ENCODE results near the gene RIPOR3.

The RIPOR3 gene

DNA sequence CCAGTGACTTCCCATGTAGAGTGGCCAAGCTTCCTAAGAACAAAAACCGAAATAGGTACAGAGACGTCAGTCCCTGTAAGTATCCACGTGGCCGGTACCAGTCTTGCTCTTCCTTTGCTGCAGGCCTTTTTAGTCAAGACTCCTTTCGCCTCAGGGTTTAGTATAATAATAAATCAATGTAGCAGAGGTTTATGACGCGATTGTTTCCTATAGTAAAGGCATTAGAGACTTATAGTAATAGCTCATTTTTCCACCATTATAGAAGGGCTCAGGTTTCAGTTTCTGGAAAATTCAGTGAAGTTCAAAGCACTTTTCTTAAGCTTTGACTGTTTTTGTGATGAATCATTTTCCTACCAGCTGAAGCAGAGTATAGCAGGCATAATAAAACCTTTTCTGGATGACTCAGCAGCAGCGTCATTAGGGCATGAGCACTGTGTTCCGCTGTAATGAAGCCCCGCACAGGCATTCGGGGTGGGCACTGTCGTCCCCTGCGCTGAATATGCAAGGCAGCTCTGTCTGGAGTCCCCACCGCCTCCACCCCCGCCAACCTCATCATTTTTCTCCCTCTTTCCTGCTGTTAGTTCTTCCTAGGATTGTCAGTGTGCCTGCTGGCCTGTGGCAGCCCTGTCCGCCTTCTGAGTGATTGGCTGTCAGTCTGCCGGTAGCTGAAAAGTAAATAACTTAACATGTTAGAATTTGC is 129.8 kb downstream of the RIPOR3 start:
- Histone ChIP-seq H3K4me3 (ENCODE audit: low read depth, low read length) (no peak overlapping the region), H3K27ac (ENCODE audit: low read depth, low read length) (peak overlapping the region; percentile 77), H3K9me3 (ENCODE audit: control insufficient read depth, insufficient read depth, low read length) (no peaks in the 10 kb centered on the region), H3K9ac (ENCODE audit: low read depth, low read length) (no peak overlapping the region), H3K4me1 (ENCODE audit: control insufficient read depth, insufficient read depth, low read length) (0 out of 2 replicates have a peak, but pooled peaks cover 3% of the 10 kb centered on the region), H3K27me3 (ENCODE audit: control insufficient read depth, insufficient read depth, low read length) (no peaks in the 10 kb centered on the region), H3K36me3 (ENCODE audit: control insufficient read depth, insufficient read depth, low read length) (peaks cover 23% of the 10 kb centered on the region)

DNA sequence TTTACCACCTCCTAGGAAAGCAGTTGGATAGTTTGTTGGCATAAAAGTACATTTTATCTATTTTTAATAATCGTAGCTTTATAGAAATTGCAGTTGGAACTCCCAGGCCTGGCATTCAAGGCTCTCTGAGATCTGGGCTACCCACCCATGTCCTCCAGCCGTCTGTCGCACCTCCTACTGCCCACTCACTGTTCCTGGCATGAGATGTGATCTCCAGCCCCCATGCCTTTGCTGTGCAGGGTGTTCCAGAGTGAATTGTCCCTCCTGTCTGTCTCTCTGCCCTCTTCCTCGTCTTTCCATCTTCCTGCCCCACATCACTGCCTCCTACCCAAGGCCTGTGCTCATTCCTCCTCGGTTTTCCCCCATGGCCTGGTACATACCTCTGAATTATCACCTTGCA is 130.5 kb downstream of the RIPOR3 start:
- H3K4me1 ChIP-seq (ENCODE audit: control insufficient read depth, insufficient read depth, low read length), result 0 out of 2 replicates have a peak, but pooled peaks cover 3% of the 10 kb centered on the region
- H3K27ac ChIP-seq (ENCODE audit: low read depth, low read length), result peak overlapping the region; percentile 77
- H3K27me3 ChIP-seq (ENCODE audit: control insufficient read depth, insufficient read depth, low read length), result no peaks in the 10 kb centered on the region
- H3K36me3 ChIP-seq (ENCODE audit: control insufficient read depth, insufficient read depth, low read length), result peaks cover 23% of the 10 kb centered on the region
- H3K9me3 ChIP-seq (ENCODE audit: control insufficient read depth, insufficient read depth, low read length), result no peaks in the 10 kb centered on the region
- no peak overlapping the region for H3K4me3 ChIP-seq (ENCODE audit: low read depth, low read length)
- H3K9ac ChIP-seq (ENCODE audit: low read depth, low read length), result no peak overlapping the region

DNA sequence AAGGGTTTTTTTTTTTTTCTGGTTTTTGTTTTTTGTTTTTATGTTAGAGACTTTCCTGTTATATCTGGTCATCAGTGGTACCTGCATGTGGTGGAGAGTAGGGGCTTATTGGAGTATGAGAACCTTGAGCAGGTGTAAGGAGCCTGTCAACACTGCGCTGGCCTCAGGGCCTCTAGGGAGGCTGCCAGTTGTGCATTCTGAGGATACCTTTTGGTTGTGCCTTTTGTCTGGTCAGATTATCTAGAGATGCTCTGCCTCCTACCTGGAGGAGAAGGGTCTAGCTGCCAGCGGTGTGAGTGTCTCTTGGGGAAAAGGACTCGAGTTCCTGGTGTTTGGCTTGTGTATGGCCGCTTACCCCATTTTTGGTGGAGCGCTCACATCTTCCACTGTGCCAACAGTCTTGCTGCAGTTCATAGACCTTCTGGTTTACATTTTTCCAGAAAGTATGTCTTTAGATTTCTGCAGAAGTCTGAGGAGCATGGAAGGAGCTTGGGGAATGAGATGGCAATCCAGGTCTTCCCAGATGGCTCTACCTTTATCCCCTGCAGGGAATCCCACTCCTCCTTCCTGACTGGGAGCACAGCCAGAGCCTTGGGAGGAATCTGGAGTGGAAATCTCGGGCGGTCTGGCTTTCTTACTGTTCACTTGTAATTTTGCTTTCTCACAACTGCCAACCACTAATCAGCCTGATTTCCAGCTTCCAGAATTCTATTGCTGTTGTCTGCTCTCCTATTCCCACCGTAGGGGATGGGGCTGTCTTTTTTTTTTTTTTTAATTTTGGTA is 131.3 kb downstream of the RIPOR3 start:
- H3K4me3 ChIP-seq (ENCODE audit: low read depth, low read length), result no peak overlapping the region
- no peaks in the 10 kb centered on the region for H3K9me3 ChIP-seq (ENCODE audit: control insufficient read depth, insufficient read depth, low read length)
- peaks cover 17% of the 10 kb centered on the region for H3K36me3 ChIP-seq (ENCODE audit: control insufficient read depth, insufficient read depth, low read length)
- 0 out of 2 replicates have a peak, but pooled peaks cover 3% of the 10 kb centered on the region for H3K4me1 ChIP-seq (ENCODE audit: control insufficient read depth, insufficient read depth, low read length)
- H3K27me3 ChIP-seq (ENCODE audit: control insufficient read depth, insufficient read depth, low read length), result no peaks in the 10 kb centered on the region
- no peak overlapping the region for H3K27ac ChIP-seq (ENCODE audit: low read depth, low read length)
- no peak overlapping the region for H3K9ac ChIP-seq (ENCODE audit: low read depth, low read length)

DNA sequence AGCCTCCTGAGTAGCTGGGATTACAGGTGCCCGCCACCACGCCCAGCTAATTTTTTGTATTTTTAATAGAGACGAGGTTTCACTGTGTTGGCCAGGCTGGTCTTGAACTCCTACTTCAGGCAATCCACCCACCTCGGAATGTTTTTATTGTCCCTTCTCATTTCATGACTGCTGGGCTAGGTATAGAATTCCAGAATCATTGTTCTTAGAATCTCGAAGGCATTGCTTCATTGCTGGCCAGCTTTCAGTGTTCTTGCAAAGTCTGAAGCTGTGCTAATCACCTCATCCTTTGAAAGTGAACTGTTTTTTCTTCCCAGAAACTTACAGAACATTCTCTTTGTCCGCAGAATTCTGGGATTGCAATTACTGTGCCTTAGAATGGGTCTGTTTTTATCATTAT is 132.2 kb downstream of the RIPOR3 start:
- Histone ChIP-seq H3K36me3 (ENCODE audit: control insufficient read depth, insufficient read depth, low read length) (peaks cover 13% of the 10 kb centered on the region; the same call in 1 of the 2 replicates), H3K27ac (ENCODE audit: low read depth, low read length) (no peak overlapping the region), H3K9ac (ENCODE audit: low read depth, low read length) (no peak overlapping the region), H3K4me1 (ENCODE audit: control insufficient read depth, insufficient read depth, low read length) (0 out of 2 replicates have a peak, but pooled peaks cover 3% of the 10 kb centered on the region), H3K27me3 (ENCODE audit: control insufficient read depth, insufficient read depth, low read length) (no peaks in the 10 kb centered on the region), H3K9me3 (ENCODE audit: control insufficient read depth, insufficient read depth, low read length) (no peaks in the 10 kb centered on the region), H3K4me3 (ENCODE audit: low read depth, low read length) (no peak overlapping the region)

DNA sequence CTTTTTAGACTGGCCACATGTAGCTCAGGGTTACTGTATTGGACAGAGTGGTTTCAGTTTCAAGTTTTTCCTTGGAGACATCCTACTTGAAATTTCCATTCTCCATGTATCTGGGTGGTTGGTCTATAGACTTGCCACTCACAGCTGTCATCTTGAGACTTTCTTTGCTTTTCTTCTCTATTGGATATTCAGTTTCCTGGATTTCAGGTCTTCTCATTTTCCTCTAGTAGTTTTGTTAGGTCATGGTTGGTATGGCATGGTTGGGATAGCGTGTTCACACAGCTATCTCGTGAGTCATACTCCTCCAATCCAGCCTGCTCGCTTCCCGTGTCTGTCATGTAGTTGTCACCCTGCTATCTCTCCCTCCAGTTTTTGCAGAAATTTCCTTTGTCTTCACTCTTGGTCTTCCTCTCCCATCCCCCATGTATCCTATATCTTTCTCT is 132.8 kb downstream of the RIPOR3 start:
- Histone ChIP-seq H3K4me1 (ENCODE audit: control insufficient read depth, insufficient read depth, low read length) (0 out of 2 replicates have a peak, but pooled peaks cover 3% of the 10 kb centered on the region), H3K27me3 (ENCODE audit: control insufficient read depth, insufficient read depth, low read length) (no peaks in the 10 kb centered on the region), H3K4me3 (ENCODE audit: low read depth, low read length) (no peak overlapping the region), H3K36me3 (ENCODE audit: control insufficient read depth, insufficient read depth, low read length) (peaks cover 13% of the 10 kb centered on the region; the same call in 1 of the 2 replicates), H3K9ac (ENCODE audit: low read depth, low read length) (no peak overlapping the region), H3K27ac (ENCODE audit: low read depth, low read length) (no peak overlapping the region), H3K9me3 (ENCODE audit: control insufficient read depth, insufficient read depth, low read length) (no peaks in the 10 kb centered on the region)

DNA sequence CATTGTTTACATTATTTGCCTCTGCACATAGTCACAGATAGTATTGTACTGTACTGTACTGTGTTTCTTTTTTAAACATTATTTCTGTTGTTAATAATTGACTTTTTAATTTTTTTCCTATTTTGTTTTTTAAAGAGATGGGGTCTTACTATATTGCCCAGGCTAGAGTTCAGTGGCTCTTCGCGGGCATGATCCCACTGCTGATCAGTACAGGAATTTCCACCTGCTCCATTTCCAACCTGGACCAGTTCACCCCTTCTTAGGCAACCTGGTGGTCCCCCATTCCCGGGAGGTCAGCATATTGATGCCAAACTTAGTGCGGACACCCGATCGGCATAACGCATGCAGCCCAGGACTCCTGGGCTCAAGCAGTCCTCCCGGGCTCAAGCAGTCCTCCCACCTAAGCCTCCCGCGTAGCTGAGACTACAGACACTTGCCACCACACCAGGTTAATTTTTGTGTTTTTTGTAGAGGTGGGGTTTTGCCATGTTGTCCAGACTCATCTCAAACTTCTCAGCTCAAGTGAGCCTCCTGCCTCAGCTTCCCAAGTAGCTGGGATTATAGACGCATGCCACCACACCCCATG is 133.7 kb downstream of the RIPOR3 start:
- Histone ChIP-seq H3K9me3 (ENCODE audit: control insufficient read depth, insufficient read depth, low read length) (no peaks in the 10 kb centered on the region), H3K27ac (ENCODE audit: low read depth, low read length) (no peak overlapping the region), H3K36me3 (ENCODE audit: control insufficient read depth, insufficient read depth, low read length) (peaks cover 9% of the 10 kb centered on the region; the same call in 1 of the 2 replicates), H3K27me3 (ENCODE audit: control insufficient read depth, insufficient read depth, low read length) (no peaks in the 10 kb centered on the region), H3K4me3 (ENCODE audit: low read depth, low read length) (no peak overlapping the region), H3K9ac (ENCODE audit: low read depth, low read length) (no peak overlapping the region), H3K4me1 (ENCODE audit: control insufficient read depth, insufficient read depth, low read length) (0 out of 2 replicates have a peak, but pooled peaks cover 3% of the 10 kb centered on the region)

DNA sequence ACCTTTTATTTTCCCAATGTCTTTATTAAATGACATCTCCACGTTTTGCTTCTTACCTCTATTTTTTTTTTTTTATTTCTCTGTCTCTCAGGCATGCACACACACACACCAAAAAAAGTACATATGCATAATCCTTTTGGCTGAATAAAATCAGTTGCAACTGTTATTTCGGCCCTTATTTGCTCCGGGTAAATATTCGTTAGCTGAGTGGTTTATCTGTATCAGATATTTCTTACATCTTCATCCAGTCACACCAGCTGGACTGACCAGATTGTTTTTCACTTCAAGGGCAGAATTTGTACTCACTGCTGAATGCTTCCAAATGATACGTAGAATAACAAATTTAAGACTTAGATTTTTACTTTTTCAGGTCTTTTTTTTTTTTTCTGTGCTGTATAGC is 135.7 kb downstream of the RIPOR3 start:
- no peaks in the 10 kb centered on the region for H3K27me3 ChIP-seq (ENCODE audit: control insufficient read depth, insufficient read depth, low read length)
- no peak overlapping the region for H3K4me3 ChIP-seq (ENCODE audit: low read depth, low read length)

DNA sequence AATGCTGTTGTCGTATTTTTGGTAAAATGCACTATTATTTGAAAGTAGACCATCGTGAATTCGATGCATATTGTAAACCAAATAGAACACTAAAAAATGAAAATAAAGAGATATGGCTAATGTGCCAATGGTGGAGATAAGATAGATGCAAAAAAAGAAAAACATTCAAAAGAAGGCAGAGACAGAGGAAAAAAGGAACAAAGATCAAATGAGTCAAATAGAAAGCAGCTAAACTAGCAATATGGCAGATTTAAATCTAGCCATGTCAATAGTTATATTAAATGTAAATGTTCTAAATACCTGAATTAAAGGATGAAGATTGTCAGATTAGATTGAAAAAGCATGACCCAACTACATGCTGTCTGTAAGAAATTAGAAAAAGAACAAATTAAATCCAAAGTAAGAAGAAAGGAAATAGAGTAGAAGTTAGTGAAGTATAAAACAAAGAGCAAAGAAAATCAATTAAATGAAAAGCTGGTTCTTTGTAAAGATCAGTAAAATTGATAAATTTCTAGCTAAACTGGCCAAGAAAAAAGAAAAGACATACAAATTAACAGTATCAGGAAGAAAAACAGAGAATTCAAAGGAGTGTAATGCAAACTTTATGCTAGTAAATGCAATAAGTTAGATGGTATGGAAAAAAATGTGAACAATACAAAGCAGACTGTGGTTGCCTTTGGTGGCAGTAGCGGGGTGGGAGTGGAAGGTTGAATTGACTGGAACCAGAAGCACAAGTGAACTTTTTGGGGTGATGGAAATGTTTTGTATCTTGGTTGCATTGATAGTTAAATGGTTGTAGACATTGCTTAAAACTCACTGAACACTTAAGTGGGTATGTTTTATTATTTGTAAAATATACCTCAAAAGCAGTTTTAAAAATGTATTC is 136.4 kb downstream of the RIPOR3 start:
- 0 out of 2 replicates have a peak, but pooled peaks cover 4% of the 10 kb centered on the region for H3K36me3 ChIP-seq (ENCODE audit: control insufficient read depth, insufficient read depth, low read length)
- H3K4me1 ChIP-seq (ENCODE audit: control insufficient read depth, insufficient read depth, low read length), result no peaks in the 10 kb centered on the region
- no peaks in the 10 kb centered on the region for H3K9me3 ChIP-seq (ENCODE audit: control insufficient read depth, insufficient read depth, low read length)
- no peak overlapping the region for H3K27ac ChIP-seq (ENCODE audit: low read depth, low read length)
- H3K27me3 ChIP-seq (ENCODE audit: control insufficient read depth, insufficient read depth, low read length), result no peaks in the 10 kb centered on the region
- H3K9ac ChIP-seq (ENCODE audit: low read depth, low read length), result no peak overlapping the region
- H3K4me3 ChIP-seq (ENCODE audit: low read depth, low read length), result no peak overlapping the region

More for the DNA sequence above, 135.7 kb downstream of the RIPOR3 start:
- H3K9ac ChIP-seq (ENCODE audit: low read depth, low read length), result no peak overlapping the region
- no peaks in the 10 kb centered on the region for H3K9me3 ChIP-seq (ENCODE audit: control insufficient read depth, insufficient read depth, low read length)
- H3K27ac ChIP-seq (ENCODE audit: low read depth, low read length), result no peak overlapping the region
- no peaks in the 10 kb centered on the region for H3K4me1 ChIP-seq (ENCODE audit: control insufficient read depth, insufficient read depth, low read length)
- no peaks in the 10 kb centered on the region for H3K36me3 ChIP-seq (ENCODE audit: control insufficient read depth, insufficient read depth, low read length)

DNA sequence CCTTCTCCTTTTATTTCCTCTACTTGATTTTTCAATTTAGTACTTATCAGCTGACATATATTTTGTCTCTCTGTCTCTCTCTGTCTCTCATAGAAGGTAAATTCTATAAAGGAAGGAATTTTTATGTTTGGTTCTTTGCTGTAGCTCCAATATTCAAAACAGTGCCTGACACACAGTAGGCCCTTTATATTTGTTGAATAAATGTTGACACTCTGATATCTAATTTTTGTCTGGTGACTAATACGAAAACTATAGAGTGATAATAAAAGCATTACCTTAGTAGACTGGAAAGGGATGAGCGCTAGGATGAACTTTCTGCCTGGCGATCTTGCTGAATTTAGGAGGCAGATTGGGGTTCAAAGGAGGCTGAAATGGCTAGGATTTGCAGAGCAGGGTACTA is 138.4 kb downstream of the RIPOR3 start:
- 0 out of 2 replicates have a peak, but pooled peaks cover 4% of the 10 kb centered on the region for H3K36me3 ChIP-seq (ENCODE audit: control insufficient read depth, insufficient read depth, low read length)
- H3K9ac ChIP-seq (ENCODE audit: low read depth, low read length), result no peak overlapping the region
- H3K4me1 ChIP-seq (ENCODE audit: control insufficient read depth, insufficient read depth, low read length), result no peaks in the 10 kb centered on the region
- H3K27ac ChIP-seq (ENCODE audit: low read depth, low read length), result no peak overlapping the region
- H3K27me3 ChIP-seq (ENCODE audit: control insufficient read depth, insufficient read depth, low read length), result no peaks in the 10 kb centered on the region
- H3K9me3 ChIP-seq (ENCODE audit: control insufficient read depth, insufficient read depth, low read length), result no peaks in the 10 kb centered on the region
- H3K4me3 ChIP-seq (ENCODE audit: low read depth, low read length), result no peak overlapping the region

DNA sequence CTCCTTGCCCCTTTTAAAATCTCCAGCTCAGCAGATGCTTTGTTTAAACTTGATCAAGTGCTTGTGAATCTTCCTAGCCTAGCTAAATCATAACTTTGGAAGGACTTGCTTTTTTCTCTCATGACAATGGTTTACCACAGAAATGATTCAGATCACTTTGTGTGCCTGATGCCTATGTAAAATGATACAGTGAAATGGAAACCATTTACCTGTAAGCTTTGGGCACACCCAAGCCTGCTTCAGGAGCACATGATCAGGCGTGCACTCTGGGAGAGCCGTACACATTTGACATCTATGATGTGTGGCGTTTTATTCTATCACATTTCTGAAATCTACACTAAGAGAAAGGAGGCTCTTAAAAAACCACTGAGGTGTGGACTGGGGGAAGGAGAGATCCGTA is 140.1 kb downstream of the RIPOR3 start:
- Histone ChIP-seq H3K4me1 (ENCODE audit: control insufficient read depth, insufficient read depth, low read length) (no peaks in the 10 kb centered on the region), H3K4me3 (ENCODE audit: low read depth, low read length) (no peak overlapping the region), H3K36me3 (ENCODE audit: control insufficient read depth, insufficient read depth, low read length) (0 out of 2 replicates have a peak, but pooled peaks cover 4% of the 10 kb centered on the region), H3K9me3 (ENCODE audit: control insufficient read depth, insufficient read depth, low read length) (no peaks in the 10 kb centered on the region), H3K27ac (ENCODE audit: low read depth, low read length) (no peak overlapping the region), H3K9ac (ENCODE audit: low read depth, low read length) (no peak overlapping the region), H3K27me3 (ENCODE audit: control insufficient read depth, insufficient read depth, low read length) (no peaks in the 10 kb centered on the region)
